ENCODE results near the gene LMAN1.

DNA sequence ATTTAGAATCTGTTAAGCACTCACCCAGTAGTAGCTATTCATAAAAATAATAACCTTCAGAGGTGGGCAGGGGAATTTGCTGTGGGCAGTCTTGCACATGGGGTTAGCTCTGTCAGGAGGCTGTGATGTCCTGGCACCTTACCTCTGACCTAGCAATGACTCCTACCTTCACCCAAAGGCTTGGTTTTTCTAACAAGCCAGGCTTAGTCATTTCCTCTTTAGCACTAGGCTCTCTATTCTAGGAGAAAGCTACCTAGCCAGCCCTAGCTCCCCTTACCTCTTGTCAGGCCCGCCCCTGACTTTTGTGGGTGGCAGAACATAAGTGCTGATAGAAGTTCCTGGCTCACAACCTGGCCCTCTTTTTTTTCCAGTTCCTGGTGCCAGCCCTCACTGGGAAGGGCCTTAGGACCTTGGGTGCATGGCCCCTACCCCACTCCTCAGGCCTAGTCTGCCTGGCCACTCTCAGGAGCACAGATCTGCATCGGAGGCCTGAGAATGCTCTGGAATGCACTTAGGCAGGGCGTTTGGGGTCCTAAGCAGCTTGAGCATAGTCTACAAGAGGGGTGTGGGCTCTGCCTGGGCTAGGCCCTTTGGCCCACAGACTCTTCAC, 58.3 kb downstream of the LMAN1 start:
- TF ChIP-seq, protein P1, sequence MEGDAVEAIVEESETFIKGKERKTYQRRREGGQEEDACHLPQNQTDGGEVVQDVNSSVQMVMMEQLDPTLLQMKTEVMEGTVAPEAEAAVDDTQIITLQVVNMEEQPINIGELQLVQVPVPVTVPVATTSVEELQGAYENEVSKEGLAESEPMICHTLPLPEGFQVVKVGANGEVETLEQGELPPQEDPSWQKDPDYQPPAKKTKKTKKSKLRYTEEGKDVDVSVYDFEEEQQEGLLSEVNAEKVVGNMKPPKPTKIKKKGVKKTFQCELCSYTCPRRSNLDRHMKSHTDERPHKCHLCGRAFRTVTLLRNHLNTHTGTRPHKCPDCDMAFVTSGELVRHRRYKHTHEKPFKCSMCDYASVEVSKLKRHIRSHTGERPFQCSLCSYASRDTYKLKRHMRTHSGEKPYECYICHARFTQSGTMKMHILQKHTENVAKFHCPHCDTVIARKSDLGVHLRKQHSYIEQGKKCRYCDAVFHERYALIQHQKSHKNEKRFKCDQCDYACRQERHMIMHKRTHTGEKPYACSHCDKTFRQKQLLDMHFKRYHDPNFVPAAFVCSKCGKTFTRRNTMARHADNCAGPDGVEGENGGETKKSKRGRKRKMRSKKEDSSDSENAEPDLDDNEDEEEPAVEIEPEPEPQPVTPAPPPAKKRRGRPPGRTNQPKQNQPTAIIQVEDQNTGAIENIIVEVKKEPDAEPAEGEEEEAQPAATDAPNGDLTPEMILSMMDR (conservative IDR thresholded peaks at IDR 0.05; ENCODE audit: low read length), result no peak
- no peak for TF ChIP-seq EZH2phosphoT487 (IDR thresholded peaks at IDR 0.05; ENCODE audit: borderline replicate concordance)
